ENCODE results near the gene KRI1.
"Not testable (repeated sequence)": the region's sequence is repeated elsewhere in the genome, so short reads cannot be mapped to it uniquely, and the experiment has no call there.

Gene KRI1

DNA sequence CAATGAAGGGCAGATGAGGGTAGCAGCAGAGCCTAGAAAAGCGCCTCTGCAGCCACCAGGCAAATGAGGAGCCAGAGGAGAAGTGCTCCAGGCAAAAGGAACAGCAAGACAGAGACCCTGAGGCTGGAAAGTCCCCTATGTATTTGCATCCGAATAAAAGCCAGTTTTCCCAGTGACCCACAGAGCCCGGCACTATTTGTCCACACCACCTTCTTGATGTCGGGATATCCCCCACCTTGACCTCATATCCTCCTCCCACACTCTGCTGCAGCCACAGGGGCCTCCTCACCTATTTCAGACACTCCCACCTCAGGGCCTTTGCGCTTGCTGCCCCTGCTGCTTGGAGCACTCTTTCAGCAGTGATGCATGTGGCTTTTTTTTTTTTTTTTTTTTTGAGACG is 15.5 kb downstream of the KRI1 start:
- no peak for DNase-seq (ENCODE audit: low spot score)

GRCh38 chr19:10549733-10550132 is 16.1 kb downstream of the KRI1 start:
- no peak for DNase-seq (ENCODE audit: low spot score)

- DNase-seq (ENCODE audit: low spot score), result no peak
Measured at GRCh38 chr19:10548746-10549276, 17.0 kb downstream of the KRI1 start.

GRCh38 chr19:10546817-10547216 is 19.0 kb downstream of the KRI1 start:
- no peak for DNase-seq (ENCODE audit: low spot score)

DNA sequence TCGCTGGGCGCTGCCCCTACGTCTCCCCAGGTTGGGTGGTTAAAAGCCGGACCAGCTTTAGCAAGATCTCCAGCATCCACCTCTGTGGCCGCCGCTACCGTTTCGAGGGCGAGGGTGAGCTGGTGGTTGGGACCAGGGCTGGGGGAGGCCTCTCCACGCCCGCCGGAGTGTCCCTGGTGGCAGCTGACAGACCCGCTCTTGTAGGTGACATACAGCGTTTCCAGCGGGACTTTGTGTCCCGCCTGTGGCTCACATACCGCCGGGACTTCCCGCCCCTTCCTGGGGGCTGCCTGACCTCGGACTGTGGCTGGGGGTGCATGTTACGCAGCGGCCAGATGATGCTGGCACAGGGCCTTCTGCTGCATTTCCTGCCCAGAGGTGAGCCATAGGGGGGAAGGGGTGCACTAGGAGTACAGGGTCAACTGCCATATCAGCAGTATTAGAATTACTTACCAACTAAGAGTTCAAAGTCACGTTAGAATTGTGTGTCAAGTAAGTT is 21.0 kb downstream of the KRI1 start:
- no peak for DNase-seq (ENCODE audit: low spot score)

DNA sequence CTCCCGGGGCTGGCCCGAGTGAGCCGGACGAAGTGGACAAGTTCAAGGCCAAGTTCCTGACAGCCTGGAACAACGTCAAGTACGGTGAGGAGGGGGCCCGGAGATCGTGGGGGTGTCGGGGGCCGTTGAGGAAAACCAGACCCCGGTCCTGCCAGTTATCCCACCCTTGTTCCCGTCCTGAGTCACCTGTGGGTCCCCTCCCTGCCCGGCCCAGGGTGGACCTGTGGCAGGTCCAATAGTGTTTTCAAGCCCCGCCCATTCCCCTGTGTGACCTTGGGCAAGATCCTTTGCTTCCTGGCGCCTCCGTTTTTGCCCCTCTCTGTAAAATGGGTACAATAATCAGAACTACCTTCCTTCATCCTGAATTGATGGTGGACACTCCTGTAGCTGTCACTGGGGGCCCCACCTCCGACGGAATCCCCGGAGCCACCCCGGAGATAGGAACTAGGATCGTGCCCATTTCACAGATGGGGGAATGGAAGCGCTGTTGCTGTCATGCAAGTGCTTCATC is 21.5 kb downstream of the KRI1 start:
- no peak for DNase-seq (ENCODE audit: low spot score)

DNA sequence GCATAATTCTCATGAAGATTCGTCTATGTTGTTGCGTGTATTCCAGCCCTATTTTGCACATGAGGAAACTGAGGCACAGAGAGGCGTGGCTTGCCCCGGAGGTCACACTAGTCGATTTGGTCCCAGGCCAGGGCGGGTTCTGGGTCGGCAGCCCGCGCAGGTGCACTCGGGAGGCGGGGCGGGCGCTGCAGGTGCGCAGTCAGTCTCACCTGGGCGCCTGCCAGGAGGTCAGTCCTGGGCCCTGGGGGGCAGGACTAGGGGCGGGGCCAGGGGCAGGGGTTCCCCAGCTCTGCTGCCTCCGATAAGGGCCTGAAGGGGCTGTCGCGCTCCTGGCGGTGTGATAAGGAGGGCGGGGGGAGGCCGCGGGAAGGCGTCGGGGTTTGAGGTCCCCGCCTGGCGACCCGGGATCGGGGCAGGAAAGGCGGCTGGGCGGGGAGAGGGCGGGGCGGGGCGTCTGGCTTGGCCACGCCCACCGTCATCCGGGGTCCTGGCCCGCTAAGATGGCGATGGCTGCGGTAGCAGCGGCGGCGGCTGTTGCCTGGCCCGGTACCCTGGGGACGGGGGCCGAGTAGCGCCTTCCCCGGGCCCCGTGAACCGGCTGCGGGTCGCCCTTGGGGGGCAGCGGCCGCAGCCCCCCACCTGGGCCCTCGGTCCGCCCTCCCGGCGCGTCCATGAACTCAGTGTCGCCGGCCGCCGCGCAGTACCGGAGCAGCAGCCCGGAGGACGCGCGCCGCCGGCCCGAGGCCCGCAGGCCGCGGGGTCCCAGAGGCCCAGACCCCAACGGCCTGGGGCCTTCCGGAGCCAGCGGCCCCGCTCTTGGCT is 22.2 kb downstream of the KRI1 start, which contains the start of gene ATG4D:
Gene ATG4D, plus strand, starts transcription at position 485 of the 822 bp plus-strand sequence. Its CDS starts 187 bp downstream, at position 672.
- DNase-seq (ENCODE audit: low spot score), result peak; percentile 96

- DNase-seq (ENCODE audit: low spot score), result no peak
Measured at GRCh38 chr19:10543059-10543419, 22.8 kb downstream of the KRI1 start.

DNA sequence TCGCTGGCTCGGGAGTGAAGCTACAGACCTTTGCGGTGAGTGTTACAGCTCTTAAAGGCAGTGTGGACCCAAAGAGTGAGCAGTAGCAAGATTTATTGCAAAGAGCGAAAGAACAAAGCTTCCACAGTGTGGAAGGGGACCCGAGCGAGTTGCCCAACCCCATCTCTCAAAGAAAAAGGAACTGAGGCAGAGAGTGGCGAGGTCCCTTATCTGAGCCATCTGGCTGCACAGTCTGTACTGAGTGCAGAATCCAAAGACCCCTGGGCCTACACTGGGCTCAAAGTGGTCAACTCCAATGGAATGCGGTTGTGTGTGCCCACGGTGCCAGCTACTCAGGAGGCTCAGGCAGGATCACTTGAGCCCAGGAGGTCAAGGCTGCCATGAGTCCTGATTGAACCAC is 26.8 kb downstream of the KRI1 start:
- not testable (repeated sequence) for DNase-seq (ENCODE audit: low spot score)

- no peak for DNase-seq (ENCODE audit: low spot score)
Measured at GRCh38 chr19:10538204-10538983, 27.4 kb downstream of the KRI1 start.

DNA sequence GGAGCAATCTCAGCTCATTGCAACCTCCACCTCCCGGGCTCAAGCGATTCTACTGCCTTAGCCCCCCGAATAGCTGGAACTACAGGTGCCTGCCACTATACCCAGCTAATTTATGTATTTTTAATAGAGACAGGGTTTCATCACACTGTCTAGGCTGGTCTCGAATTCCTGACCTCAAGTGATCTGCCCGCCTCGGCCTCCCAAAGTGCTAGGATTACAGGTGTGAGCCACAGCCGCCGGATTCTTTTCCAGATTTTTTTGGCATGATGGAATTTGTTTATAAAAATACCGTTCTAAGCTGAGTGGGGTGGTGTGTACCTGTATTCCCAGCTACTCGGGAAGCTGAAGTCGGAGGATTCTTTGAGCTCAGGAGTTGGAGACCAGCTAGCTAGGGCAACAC is 28.1 kb downstream of the KRI1 start:
- no peak for DNase-seq (ENCODE audit: low spot score)

DNA sequence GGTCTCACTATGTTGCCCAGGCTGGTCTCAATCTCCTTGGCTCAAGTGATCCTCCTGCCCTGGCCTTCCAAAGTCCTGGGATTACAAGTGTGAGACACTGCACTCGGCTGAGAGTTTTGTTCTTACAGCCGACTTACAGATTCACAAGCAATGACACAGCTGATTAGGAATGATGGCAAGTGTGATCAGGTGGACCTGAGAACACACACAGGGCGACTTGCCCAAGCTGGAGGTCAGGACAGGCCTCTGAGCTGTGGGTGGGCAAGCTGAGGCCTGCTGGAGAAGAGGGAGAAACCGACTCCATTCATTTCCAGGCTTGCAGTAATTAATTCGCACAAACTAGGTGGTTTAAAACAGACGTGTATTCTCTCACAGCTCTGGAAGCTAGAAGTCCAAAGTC is 30.2 kb downstream of the KRI1 start:
- DNase-seq (ENCODE audit: low spot score), result no peak

DNA sequence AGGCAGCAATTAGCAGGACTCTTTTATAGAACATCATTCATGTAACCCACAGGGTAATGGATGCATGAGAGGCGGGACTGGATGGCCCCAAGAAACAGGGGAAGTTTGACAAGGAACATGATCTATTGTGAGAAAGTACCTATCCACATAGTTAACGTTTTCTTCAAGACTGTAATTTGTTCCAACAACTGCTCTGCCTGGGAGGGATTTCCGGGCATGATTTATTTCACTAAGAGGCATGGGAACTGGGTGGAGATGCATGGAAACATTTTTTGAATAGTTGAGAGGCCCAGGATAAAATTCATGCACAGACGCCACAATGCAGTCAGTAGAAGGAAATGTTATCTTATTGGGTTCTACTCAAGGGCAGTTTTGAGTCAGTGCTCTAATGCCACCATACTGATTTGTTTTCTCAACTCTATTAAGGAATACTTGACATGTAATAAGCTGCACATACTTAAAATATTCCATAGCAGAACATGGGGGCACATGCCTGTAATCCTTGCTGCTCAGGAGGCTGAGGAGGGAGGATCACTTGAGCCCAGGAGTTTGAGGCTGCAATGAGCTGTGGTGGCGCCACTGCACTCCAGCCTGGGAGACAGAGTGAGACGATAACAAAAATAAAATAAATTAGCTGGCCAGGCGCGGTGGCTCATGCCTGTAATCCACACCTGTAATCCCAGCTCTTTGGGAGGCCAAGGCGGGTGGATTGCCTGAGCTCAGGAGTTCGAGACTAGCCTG is 32.0 kb downstream of the KRI1 start:
- DNase-seq (ENCODE audit: low spot score), result no peak

DNA sequence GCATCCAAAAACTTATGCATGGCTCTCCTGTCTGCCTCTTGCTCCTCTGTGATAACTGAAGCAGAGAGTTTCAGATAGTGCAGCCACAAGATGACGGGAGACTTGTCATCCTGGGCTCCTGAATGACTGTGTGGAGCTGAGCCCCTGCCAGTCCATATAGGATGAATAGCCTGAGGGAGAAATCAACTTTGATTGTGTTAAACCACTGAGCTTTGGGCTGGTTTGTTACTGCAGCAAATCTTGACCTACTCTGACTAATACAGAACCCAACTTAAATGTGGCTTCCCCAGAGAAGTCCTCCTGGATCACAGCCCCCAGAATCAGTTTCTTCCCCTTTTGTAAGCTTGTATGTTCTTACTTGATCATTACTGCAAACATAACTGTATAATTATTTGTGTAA is 33.4 kb downstream of the KRI1 start:
- DNase-seq (ENCODE audit: low spot score), result no peak

- DNase-seq (ENCODE audit: low spot score), result not testable (repeated sequence)
Measured at GRCh38 chr19:10526887-10527286, 38.9 kb downstream of the KRI1 start.

GRCh38 chr19:10525636-10526035 is 40.2 kb downstream of the KRI1 start:
- no peak for DNase-seq (ENCODE audit: low spot score)

DNA sequence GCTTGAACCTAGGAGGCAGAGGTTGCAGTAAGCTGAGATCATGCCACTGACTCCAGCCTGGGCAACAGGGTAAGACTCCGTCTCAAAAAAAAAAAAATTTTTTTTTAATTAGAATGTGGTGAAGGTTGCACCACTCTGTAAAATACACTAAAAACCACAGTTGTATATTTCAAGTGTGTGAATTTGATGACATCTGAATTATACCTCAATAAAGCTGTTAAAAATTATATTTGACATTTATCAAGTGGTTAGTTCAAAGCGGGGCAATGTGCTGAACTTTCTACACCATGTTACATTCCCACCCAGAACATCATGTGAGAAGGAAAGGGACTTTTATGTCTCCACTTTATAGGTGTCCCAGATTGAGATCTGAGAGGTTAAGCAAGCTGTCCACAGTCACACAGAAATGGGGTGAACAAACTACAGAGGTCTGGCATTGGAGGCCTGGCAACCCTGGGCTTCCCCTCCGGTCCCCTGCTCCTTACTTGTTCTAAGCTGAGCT is 42.6 kb downstream of the KRI1 start:
- DNase-seq (ENCODE audit: low spot score), result no peak

DNA sequence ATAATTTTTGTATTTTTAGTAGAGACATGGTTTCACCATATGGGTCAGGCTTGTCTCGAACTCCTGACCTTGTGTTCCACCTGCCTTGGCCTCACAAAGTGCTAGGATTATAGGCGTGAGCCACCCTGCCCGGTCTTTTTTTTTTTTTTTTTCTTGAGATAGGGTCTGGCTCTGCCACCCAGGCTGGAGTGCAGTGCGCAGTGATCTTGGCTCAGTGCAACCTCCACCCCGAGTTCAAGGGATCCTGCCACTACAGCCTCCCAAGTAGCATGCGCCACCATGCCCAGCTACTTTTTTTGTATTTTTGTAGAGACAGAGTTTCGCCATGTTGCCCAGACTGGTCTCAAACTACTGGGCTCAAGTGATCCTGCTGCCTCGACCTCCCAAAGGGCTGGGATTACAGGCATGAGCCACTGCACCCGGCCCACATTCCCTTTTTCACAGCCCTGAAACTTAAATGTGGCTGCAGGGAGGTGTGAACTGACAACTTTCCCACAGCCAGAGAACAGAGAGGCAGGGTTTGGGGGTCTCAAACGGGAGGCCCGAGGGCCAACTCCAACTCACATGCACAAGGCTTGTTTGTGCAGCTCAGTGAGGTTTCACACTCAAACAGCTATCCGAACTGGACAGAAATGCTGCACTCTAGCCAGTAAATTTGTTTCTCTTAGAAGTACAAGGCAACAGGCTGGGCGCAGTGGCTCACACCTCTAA is 44.2 kb downstream of the KRI1 start:
- DNase-seq (ENCODE audit: low spot score), result no peak

GRCh38 chr19:10520652-10521318 is 45.0 kb downstream of the KRI1 start:
- no peak for DNase-seq (ENCODE audit: low spot score)

- DNase-seq (ENCODE audit: low spot score), result no peak
Measured at GRCh38 chr19:10519421-10519820, 46.4 kb downstream of the KRI1 start.

Measured in germinal center (tissue), 1 donor.